SHP77 treated with DMSO at 0.1 percent for 48 hours (cell line): ENCODE results near the gene TRIM71.
"Not testable (repeated sequence)": the region's sequence is repeated elsewhere in the genome, so short reads cannot be mapped to it uniquely, and the experiment has no call there.

Source experiments
- DNase-seq: peaks from one replicate; lab custom pipeline; 2025; lab: John Stamatoyannopoulos, UW

The TRIM71 gene

GRCh38 chr3:32819551-32820348 lies 2.0 kb downstream of the TRIM71 start:
- no peak for DNase-seq

GRCh38 chr3:32820430-32820829 lies 2.6 kb downstream of the TRIM71 start:
- no peak for DNase-seq

GRCh38 chr3:32820971-32821685 lies 3.3 kb downstream of the TRIM71 start:
- no peak for DNase-seq

- DNase-seq = no peak
Observed at GRCh38 chr3:32821686-32822296, 4.0 kb downstream of the TRIM71 start.

- DNase-seq = no peak
Observed at GRCh38 chr3:32822609-32823498, 5.1 kb downstream of the TRIM71 start.

GRCh38 chr3:32823641-32824184 lies 5.9 kb downstream of the TRIM71 start:
- not testable (repeated sequence) for DNase-seq

GRCh38 chr3:32825601-32826375 lies 8.0 kb downstream of the TRIM71 start:
- no peak for DNase-seq

GRCh38 chr3:32831062-32831461 lies 13.3 kb downstream of the TRIM71 start:
- no peak for DNase-seq

- no peak for DNase-seq
Observed at GRCh38 chr3:32831791-32832190, 14.0 kb downstream of the TRIM71 start.

- no peak for DNase-seq
Observed at GRCh38 chr3:32832193-32832592, 14.4 kb downstream of the TRIM71 start.

GRCh38 chr3:32835049-32835371 lies 17.2 kb downstream of the TRIM71 start:
- no peak for DNase-seq

GRCh38 chr3:32835961-32836360 lies 18.2 kb downstream of the TRIM71 start:
- DNase-seq = no peak

GRCh38 chr3:32836601-32837000 lies 18.8 kb downstream of the TRIM71 start:
- no peak for DNase-seq

- no peak for DNase-seq
Observed at GRCh38 chr3:32837366-32837765, 19.6 kb downstream of the TRIM71 start.

GRCh38 chr3:32837789-32838188 lies 20.0 kb downstream of the TRIM71 start:
- no peak for DNase-seq

GRCh38 chr3:32839714-32840085 lies 21.9 kb downstream of the TRIM71 start:
- DNase-seq = no peak

- DNase-seq = no peak
Observed at GRCh38 chr3:32840086-32840841, 22.5 kb downstream of the TRIM71 start.

GRCh38 chr3:32841341-32841740 lies 23.5 kb downstream of the TRIM71 start:
- no peak for DNase-seq

GRCh38 chr3:32841867-32842470 lies 24.2 kb downstream of the TRIM71 start:
- DNase-seq = no peak

GRCh38 chr3:32842531-32842931 lies 24.7 kb downstream of the TRIM71 start:
- DNase-seq = no peak
